ENCODE measurements around the gene ABCC3. TPM values are rescaled to one million over a fixed set of nuclear protein-coding genes. Genes with fewer than 3 reads are reported as not detected.

Gene ABCC3
- total RNA-seq, 2 donors from 2014 or later: 1.4 to 4.5 TPM

- Histone ChIP-seq H3K27ac (no peak overlapping the region), H3K4me1 (peaks cover 0 to 34% of the 10 kb centered on the region in 2 donors), H3K9me3 (no peaks in the 10 kb centered on the region), H3K4me3 (no peak overlapping the region), H3K27me3 (no peaks in the 10 kb centered on the region), H3K36me3 (no peaks in the 10 kb centered on the region)
- no peak for TF ChIP-seq CTCF (IDR thresholded peaks at IDR 0.05)
- no peak for DNase-seq (ENCODE audit: low spot score)
Observed at GRCh38 chr17:50594892-50595291, 39.8 kb upstream of the ABCC3 start.

GRCh38 chr17:50596191-50597037, 38.3 kb upstream of the ABCC3 start:
- no peak overlapping the region for H3K4me3 ChIP-seq
- peak; percentile 30 to 47 for TF ChIP-seq CTCF (IDR thresholded peaks at IDR 0.05)
- H3K27me3 ChIP-seq: no peaks in the 10 kb centered on the region
- no peaks in the 10 kb centered on the region for H3K9me3 ChIP-seq
- peak overlapping the region in 1 of 2 donors; percentile 45 for H3K27ac ChIP-seq
- peaks cover 0 to 19% of the 10 kb centered on the region in 2 donors for H3K4me1 ChIP-seq
- DNase-seq (ENCODE audit: low spot score): no peak
- H3K36me3 ChIP-seq: no peaks in the 10 kb centered on the region

- DNase-seq (ENCODE audit: low spot score): no peak
- no peak overlapping the region for H3K4me3 ChIP-seq
- no peaks in the 10 kb centered on the region for H3K36me3 ChIP-seq
- no peak for TF ChIP-seq CTCF (IDR thresholded peaks at IDR 0.05)
- H3K9me3 ChIP-seq: no peaks in the 10 kb centered on the region
- H3K27ac ChIP-seq: no peak overlapping the region
- H3K27me3 ChIP-seq: no peaks in the 10 kb centered on the region
- peaks cover 0 to 21% of the 10 kb centered on the region in 2 donors for H3K4me1 ChIP-seq
Observed at GRCh38 chr17:50598487-50598886, 36.2 kb upstream of the ABCC3 start.

- TF ChIP-seq CTCF (IDR thresholded peaks at IDR 0.05): no peak
- no peak overlapping the region for H3K4me3 ChIP-seq
- no peaks in the 10 kb centered on the region for H3K36me3 ChIP-seq
- no peaks in the 10 kb centered on the region for H3K27me3 ChIP-seq
- H3K27ac ChIP-seq: no peak overlapping the region
- DNase-seq (ENCODE audit: low spot score): no peak
- H3K4me1 ChIP-seq: peaks cover 0 to 27% of the 10 kb centered on the region in 2 donors
- no peaks in the 10 kb centered on the region for H3K9me3 ChIP-seq
Observed at GRCh38 chr17:50599606-50600005, 35.1 kb upstream of the ABCC3 start.

- H3K9me3 ChIP-seq: no peaks in the 10 kb centered on the region
- no peaks in the 10 kb centered on the region for H3K27me3 ChIP-seq
- H3K27ac ChIP-seq: no peak overlapping the region
- no peak overlapping the region for H3K4me3 ChIP-seq
- no peak for TF ChIP-seq CTCF (IDR thresholded peaks at IDR 0.05)
- DNase-seq (ENCODE audit: low spot score): no peak
- H3K4me1 ChIP-seq: peaks cover 0 to 40% of the 10 kb centered on the region in 2 donors
- no peaks in the 10 kb centered on the region for H3K36me3 ChIP-seq
Observed at GRCh38 chr17:50601823-50602375, 32.8 kb upstream of the ABCC3 start.
